ENCODE measurements around the gene PCCA. TPM values are rescaled to one million over a fixed set of nuclear protein-coding genes. Genes with fewer than 3 reads are reported as not detected.

PCCA gene
- total RNA-seq, 1 experiment from 2014 or later, result 52.8 TPM

GRCh38 chr13:100511466-100511865 lies 422.6 kb downstream of the PCCA start:
- no peaks in the 10 kb centered on the region for H3K9me3 Mint-ChIP-seq
- H3K27me3 Mint-ChIP-seq (ENCODE audit: low read depth), result no peaks in the 10 kb centered on the region
- no peak for DNase-seq (ENCODE audit: low spot score)
- H3K4me1 Mint-ChIP-seq, result peaks cover 93% of the 10 kb centered on the region
- no peaks in the 10 kb centered on the region for H3K36me3 Mint-ChIP-seq
- no peak overlapping the region; the same call in 1 of the 2 replicates for H3K4me3 Mint-ChIP-seq
- ChIA-PET CTCF (interaction anchor here (1.3 to 6.8 kb wide), 2 partner anchors 114 to 576 kb away, joined by 3 to 45 read pairs; no protein-coding TSS in a partner anchor), POLR2A (no interaction called here)
- peak overlapping the region; percentile 94 for H3K27ac Mint-ChIP-seq
- no peak for ATAC-seq
- TF ChIP-seq CBFB (CRISPR knock-in tag; IDR thresholded peaks at IDR 0.05; ENCODE audit: low read depth), result 0 out of 2 replicates have a peak, but pooled peaks have one; percentile 24
- TF ChIP-seq ETV6 (CRISPR knock-in tag; IDR thresholded peaks at IDR 0.05), result no peak
- TF ChIP-seq ZBTB21 (CRISPR knock-in tag; IDR thresholded peaks at IDR 0.05; ENCODE audit: borderline replicate concordance), result 0 out of 2 replicates have a peak, but pooled peaks have one; percentile 13

- no peaks in the 10 kb centered on the region for H3K9me3 Mint-ChIP-seq
- peaks cover 96% of the 10 kb centered on the region for H3K4me1 Mint-ChIP-seq
- no peaks in the 10 kb centered on the region for H3K36me3 Mint-ChIP-seq
- no peaks in the 10 kb centered on the region for H3K27me3 Mint-ChIP-seq (ENCODE audit: low read depth)
- CTCF ChIA-PET, result interaction anchor here (1.2 to 6.8 kb wide), 3 partner anchors 60 to 577 kb away, joined by 3 to 45 read pairs (median 4); no protein-coding TSS in a partner anchor
- H3K27ac Mint-ChIP-seq, result peak overlapping the region; percentile 60
- H3K4me3 Mint-ChIP-seq, result no peak overlapping the region
- POLR2A ChIA-PET, result no interaction called here
- DNase-seq (ENCODE audit: low spot score) (no peak), ATAC-seq (no peak)
- TF ChIP-seq PREB (CRISPR knock-in tag; IDR thresholded peaks at IDR 0.05; ENCODE audit: borderline replicate concordance) (no peak), ELF4 (CRISPR knock-in tag; IDR thresholded peaks at IDR 0.05; ENCODE audit: low read depth) (no peak), ZNF121 (CRISPR knock-in tag; IDR thresholded peaks at IDR 0.05) (peak; percentile 97), JAZF1 (CRISPR knock-in tag; IDR thresholded peaks at IDR 0.05) (no peak), NFE2L1 (CRISPR knock-in tag; IDR thresholded peaks at IDR 0.05) (no peak), TEAD1 (CRISPR knock-in tag; IDR thresholded peaks at IDR 0.05) (no peak), ETV6 (CRISPR knock-in tag; IDR thresholded peaks at IDR 0.05) (no peak), ATF3 (CRISPR knock-in tag; conservative IDR thresholded peaks at IDR 0.05) (no peak)
These were observed 423.5 kb downstream of the PCCA start for GRCh38 chr13:100512422-100512821.

GRCh38 chr13:100513171-100513570 lies 424.3 kb downstream of the PCCA start:
- no peak for ATAC-seq
- H3K36me3 Mint-ChIP-seq, result no peaks in the 10 kb centered on the region
- no peaks in the 10 kb centered on the region for H3K9me3 Mint-ChIP-seq
- H3K4me3 Mint-ChIP-seq, result no peak overlapping the region
- H3K4me1 Mint-ChIP-seq, result peaks cover 96% of the 10 kb centered on the region
- no peaks in the 10 kb centered on the region for H3K27me3 Mint-ChIP-seq (ENCODE audit: low read depth)
- peak overlapping the region; percentile 39; the same call in 1 of the 2 replicates for H3K27ac Mint-ChIP-seq
- DNase-seq (ENCODE audit: low spot score), result no peak
- CTCF ChIA-PET, result interaction anchor here (1.1 to 6.8 kb wide), 5 partner anchors 13 to 116 kb away, joined by 3 to 45 read pairs (median 6); partner anchors contain the start of gene GGACT
- POLR2A ChIA-PET, result no interaction called here
- TF ChIP-seq ZNF396 (CRISPR knock-in tag; IDR thresholded peaks at IDR 0.05; ENCODE audit: borderline replicate concordance) (no peak), ATF2 (CRISPR knock-in tag; IDR thresholded peaks at IDR 0.05; ENCODE audit: borderline replicate concordance, low read depth) (no peak), ZNF232 (CRISPR knock-in tag; IDR thresholded peaks at IDR 0.05) (no peak), GTF2I (CRISPR knock-in tag; conservative IDR thresholded peaks at IDR 0.05) (no peak), GABPB1 (CRISPR knock-in tag; IDR thresholded peaks at IDR 0.05) (no peak), FOXP1 (CRISPR knock-in tag; IDR thresholded peaks at IDR 0.05; ENCODE audit: borderline replicate concordance) (no peak), ERG (CRISPR knock-in tag; IDR thresholded peaks at IDR 0.05) (no peak), ARID4B (CRISPR knock-in tag; IDR thresholded peaks at IDR 0.05; ENCODE audit: borderline replicate concordance) (no peak), E2F5 (CRISPR knock-in tag; IDR thresholded peaks at IDR 0.05) (no peak), ZNF263 (CRISPR knock-in tag; IDR thresholded peaks at IDR 0.05; ENCODE audit: low read depth) (no peak), JAZF1 (CRISPR knock-in tag; IDR thresholded peaks at IDR 0.05) (no peak), ZNF121 (CRISPR knock-in tag; IDR thresholded peaks at IDR 0.05) (no peak), IRF2 (CRISPR knock-in tag; IDR thresholded peaks at IDR 0.05; ENCODE audit: borderline replicate concordance, low read depth) (no peak), USF1 (CRISPR knock-in tag; IDR thresholded peaks at IDR 0.05) (no peak)
